Fibroblast of skin of left biceps (primary cell): ENCODE data around the gene MAP2K1.
A peak's percentile ranks its signal among the peaks of the same experiment; 100 is the strongest.
"Not testable (repeated sequence)": the region's sequence is repeated elsewhere in the genome, so short reads cannot be mapped to it uniquely, and the experiment has no call there.

Experiments
- DNase-seq, 2 experiments: peaks; one replicate each; pipeline ENCODE4 v3.0.0-alpha.2; 2013; ENCODE audit warnings: low read depth in 2 of 2

MAP2K1 gene

DNA sequence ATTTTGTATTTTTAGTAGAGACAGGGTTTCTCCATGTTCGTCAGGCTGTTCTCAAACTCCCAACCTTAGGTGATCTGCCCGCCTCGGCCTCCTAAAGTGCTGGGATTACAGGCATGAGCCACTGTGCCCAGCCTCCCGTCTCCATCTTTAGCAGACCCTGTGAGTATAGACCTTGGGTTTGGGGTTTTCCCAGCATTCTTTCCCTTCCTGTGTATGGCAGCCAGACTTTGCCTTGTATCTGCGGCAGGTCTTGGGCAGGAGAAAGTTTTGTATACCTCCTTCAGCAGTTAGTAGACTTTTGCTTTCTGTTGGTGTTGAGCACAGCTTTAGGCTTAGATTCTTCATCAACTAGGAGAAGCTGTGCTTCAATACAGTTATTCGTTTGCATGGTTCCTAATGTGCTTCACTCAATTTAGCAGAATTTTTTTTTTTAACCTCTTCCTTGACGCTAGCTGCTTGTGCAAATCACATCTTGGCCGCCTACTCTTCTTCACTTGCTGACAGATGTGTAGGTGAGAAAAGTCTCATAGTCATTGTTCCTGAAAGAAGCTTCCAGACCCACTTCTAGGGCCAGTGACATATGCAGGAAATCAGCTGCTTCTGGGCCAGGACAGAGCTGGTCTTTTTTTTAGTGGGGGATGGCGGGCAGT is 38.4 kb downstream of the MAP2K1 start:
- DNase-seq = no peak

DNA sequence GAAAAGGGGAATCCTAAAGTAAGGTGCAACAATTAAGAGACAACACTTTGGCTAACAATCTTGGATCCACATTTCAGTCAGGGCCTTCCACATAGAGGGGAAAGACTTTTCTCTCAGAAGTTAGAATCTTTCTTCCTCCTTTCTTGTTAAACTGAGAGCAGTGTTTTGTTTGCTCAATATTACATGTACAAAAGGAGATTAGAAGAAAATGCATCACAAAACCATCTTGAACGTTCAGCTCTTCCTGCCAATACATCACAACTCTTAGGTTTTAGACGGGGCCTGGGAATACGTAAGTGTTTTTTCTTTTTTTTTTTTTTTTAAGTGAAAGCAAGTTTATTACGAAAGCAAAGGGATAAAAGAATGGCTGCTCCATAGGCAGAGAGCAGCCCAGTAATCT is 39.1 kb downstream of the MAP2K1 start:
- no peak for DNase-seq

DNA sequence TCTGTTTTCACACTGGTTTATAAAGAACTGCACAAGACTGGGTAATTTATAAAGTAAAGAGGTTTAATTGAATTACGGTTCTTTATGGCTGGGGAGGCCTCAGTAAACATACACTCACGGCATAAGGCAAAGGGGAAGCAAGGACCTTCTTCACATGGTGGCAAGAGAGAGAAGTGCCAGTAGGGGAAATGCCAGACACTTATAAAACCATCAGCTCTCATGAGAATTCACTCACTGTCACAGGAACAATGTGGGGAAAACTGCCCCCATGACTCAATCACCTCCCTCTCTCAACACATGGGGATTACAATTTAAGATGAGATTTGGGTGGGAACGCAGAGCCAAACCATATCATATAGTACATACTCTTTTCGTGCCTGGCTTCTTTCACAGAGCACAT is 42.4 kb downstream of the MAP2K1 start:
- DNase-seq = no peak

- no peak for DNase-seq
These were observed 42.8 kb downstream of the MAP2K1 start for GRCh38 chr15:66429546-66429945.

DNA sequence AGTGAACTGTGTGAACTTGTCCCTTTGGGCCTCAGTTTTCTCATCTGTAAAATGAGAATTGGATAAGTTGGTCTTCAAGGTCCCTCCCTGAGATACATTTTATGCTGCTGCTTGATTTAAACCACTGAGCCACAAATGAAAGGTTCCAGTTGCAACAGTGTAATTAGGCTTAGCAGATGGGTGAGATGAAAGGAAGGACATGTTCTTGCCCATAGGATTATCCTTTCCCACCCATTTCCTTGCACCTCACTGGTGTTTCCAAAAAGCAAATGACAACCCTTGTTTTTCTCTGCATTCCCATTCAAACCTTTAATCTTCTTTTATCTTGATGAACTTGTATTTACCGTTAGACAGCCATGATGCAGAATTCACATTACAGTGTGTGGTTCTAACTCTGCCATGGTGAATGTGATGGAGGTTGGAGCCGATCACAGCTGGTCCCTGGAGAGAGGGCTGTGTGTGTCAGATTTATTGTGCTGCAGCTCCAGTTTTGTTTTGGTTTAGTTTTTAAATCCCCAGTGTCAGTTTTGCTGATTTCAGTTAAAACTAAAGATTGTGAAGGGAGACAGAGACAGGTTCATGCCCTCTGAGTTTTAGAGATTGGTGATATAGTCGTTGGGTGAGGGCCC is 44.0 kb downstream of the MAP2K1 start:
- DNase-seq = no peak

DNA sequence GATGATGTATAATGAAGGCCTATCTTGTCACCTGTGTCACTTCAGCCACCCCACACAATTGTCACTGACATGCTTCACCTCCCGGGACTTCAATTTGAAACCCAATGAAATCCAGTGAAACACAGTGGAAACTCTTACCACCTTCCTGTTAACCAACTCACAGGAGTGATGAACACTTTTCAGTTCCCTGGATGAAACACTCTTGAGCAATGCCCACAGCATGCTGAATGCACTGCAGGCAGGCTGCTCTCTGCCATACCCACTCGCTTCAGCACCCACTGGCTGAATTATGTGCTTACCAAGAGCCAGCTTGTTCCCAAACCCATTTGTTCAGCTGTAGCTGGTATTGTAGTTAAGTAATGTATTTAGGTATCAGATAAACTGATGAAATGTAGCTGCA is 47.0 kb downstream of the MAP2K1 start:
- no peak for DNase-seq

DNA sequence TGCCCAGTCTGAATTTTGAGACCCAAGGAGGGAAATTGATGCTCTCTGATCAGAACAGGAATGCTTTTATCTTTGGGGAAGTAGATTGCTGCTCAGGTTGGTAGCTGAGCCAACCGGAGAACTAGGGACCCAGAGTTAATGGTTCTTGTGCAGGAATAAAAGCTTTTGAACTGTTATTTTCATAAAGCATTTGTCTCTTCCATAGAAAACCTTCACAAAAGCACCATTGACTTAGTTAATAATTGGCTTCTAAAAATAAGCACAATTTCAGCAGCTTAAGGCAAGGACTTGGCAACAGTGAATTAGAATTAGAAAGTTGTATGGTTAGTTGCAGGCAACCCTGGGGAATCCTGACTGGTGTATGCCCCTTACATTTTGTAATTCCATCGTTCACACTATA is 53.8 kb downstream of the MAP2K1 start:
- no peak for DNase-seq

DNA sequence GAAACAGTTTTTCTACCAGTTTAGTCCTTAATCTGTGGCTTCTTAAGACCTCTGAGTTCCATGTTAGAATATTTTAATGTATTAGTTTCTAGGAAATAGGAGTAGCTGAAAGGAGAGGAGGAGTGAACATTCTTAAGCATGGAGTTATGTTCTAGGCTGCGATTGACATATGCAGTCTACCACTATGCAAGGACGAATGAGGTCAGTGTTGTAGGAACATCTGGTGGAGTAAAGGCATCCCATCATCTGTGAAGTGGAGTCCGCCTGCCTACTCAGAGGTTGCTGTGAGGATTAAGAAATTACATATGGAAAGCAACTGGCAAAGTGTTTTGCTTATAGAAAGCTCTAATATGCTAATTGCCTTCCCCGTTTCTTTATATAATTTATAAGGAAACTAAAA is 65.7 kb downstream of the MAP2K1 start:
- no peak for DNase-seq

- no peak for DNase-seq
These were observed 66.4 kb downstream of the MAP2K1 start for GRCh38 chr15:66452971-66453580.

DNA sequence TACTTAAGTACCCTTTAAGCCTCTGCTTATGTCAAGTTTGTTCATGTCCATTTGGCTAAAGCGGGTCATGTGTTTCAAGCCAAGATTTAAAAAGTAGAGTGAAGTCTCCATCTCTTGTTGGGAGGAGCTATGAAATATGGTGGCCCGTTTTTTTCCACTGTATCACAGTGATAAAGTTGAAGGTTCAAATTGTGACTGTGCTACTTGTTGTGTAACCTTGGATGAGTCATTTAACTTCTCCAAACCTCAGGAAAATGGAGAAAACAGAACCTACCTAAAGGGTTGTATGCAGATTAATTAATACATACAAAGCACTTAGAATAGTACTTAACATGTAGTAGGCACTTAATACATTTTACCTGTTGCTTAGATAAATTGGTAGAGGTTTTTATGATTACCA is 67.4 kb downstream of the MAP2K1 start:
- no peak for DNase-seq

DNA sequence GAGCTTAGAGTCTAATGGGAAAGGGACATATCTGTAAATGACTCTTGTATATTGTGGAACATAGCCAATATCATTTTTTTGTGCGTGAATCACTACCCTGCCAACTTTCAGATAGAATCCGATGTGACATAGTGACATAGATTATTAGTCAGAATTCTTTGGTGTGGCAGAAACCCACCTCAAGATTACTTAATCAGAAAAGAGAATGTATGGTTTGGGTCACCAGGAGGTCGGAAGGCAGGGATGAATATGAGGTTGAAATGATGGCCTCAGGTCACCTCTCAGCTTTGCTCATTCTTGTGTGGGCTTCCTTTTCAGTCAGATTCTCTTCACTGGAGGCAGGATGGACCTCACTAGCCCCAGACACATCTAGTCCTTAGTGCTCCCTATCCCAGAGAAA is 69.5 kb downstream of the MAP2K1 start:
- DNase-seq = no peak

GRCh38 chr15:66459818-66460615 is 73.3 kb downstream of the MAP2K1 start:
- no peak for DNase-seq

- not testable (repeated sequence) for DNase-seq
These were observed 74.6 kb downstream of the MAP2K1 start for GRCh38 chr15:66461294-66461693.

DNA sequence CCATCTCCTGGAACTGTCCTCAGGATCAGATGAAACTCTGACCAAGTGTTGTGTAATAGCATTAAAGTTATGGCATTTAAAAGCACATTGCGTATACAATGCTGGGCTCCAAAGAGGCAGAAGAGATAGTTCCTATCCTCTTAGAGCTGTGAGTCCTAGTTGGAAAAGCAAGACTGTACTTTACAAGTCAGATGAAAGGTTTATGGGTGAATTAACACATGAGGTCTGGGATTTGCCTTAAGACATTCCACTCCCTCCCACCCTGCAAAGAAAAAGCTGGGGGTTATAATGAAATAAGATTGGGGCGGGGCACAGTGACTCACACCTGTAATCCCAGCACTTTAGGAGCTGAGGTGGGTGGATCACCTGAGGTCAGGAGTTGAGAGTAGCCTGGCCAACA is 75.2 kb downstream of the MAP2K1 start:
- no peak for DNase-seq

GRCh38 chr15:66462627-66463026 is 75.9 kb downstream of the MAP2K1 start:
- DNase-seq = no peak

GRCh38 chr15:66465294-66465693 is 78.6 kb downstream of the MAP2K1 start:
- not testable (repeated sequence) for DNase-seq

GRCh38 chr15:66467162-66468040 is 80.7 kb downstream of the MAP2K1 start:
- not testable (repeated sequence) for DNase-seq

DNA sequence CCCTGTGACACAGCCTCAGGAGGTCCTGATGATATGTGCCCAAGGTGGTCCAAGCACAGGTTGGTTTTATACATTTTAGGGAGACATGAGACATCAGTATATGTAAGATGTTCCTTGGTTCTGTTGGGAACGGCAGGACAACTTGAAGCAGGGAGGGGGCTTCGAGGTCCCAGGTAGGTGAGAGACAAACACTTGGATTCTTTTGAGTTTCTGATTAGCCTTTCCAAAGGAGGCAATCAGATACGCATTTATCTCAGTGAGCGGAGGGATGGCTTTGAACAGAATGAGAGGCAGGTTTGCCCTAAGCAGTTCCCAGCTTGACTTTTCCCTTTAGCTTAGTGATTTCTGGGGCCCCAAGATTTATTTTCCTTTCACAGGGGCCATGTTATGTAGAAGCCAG is 84.1 kb downstream of the MAP2K1 start:
- not testable (repeated sequence) for DNase-seq

- DNase-seq = peak; percentile 25 to 30
These were observed 85.7 kb downstream of the MAP2K1 start for GRCh38 chr15:66472176-66472999.

DNA sequence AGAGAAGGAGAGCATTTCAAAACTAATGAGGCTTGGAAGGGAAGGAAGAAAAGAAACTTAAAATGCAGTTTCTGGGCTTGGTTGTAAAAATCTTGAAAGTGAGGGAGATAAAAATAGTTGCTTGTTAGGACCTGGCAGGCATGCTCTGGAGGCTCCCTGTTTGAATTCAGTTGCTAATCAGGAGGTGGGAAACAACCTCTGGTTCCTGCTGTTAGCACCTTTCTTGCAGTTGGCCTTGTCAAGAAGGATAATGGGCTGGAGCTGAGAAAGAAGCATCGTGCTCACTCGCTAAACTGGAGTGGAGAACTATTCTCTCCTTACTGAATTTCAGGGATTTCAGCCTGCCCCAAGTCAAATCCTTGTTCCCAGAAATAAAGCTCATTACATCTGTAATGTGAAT is 87.4 kb downstream of the MAP2K1 start:
- DNase-seq = no peak

DNA sequence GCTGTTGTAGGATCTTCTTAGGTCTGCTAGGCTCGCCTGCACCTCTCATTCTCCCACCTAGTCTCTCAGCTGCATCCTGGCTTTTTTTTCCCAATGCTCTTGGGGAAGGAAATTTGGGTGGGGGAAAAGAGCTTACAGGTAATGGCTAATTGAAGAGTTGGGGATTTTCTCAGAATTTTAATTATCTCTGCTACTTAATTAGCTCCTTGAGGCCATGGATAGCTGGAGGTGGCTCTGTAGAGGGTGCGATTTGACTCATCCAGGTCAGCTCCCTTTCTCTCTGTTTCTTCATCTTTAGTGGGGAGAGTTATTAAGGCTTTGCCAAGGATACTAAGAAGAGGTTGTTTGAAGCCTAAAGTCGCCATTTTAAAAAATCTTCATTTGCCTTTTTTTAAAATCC is 88.3 kb downstream of the MAP2K1 start:
- DNase-seq = no peak
